HS-5 (cell line): ENCODE measurements around the gene NRP2.

ENCODE experiments used
- DNase-seq: peaks from one replicate; pipeline ENCODE4 v3.0.0-alpha.2; 2012; ENCODE audit warnings: low read depth

Gene NRP2

GRCh38 chr2:205754924-205755321 is 72.6 kb downstream of the NRP2 start:
- no peak for DNase-seq

- DNase-seq = no peak
Observed at GRCh38 chr2:205755923-205756322, 73.6 kb downstream of the NRP2 start.

- DNase-seq = no peak
Observed at GRCh38 chr2:205757271-205757670, 75.0 kb downstream of the NRP2 start.

- DNase-seq = peak; percentile 32
Observed at GRCh38 chr2:205758051-205758450, 75.8 kb downstream of the NRP2 start.

- DNase-seq = no peak
Observed at GRCh38 chr2:205758500-205758899, 76.2 kb downstream of the NRP2 start.

- no peak for DNase-seq
Observed at GRCh38 chr2:205759257-205759656, 77.0 kb downstream of the NRP2 start.

- DNase-seq = no peak
Observed at GRCh38 chr2:205759732-205760131, 77.4 kb downstream of the NRP2 start.

- no peak for DNase-seq
Observed at GRCh38 chr2:205760157-205760556, 77.9 kb downstream of the NRP2 start.

- no peak for DNase-seq
Observed at GRCh38 chr2:205761421-205761820, 79.1 kb downstream of the NRP2 start.

- DNase-seq = no peak
Observed at GRCh38 chr2:205762881-205763280, 80.6 kb downstream of the NRP2 start.

GRCh38 chr2:205763708-205764211 is 81.5 kb downstream of the NRP2 start:
- peak; percentile 29 for DNase-seq

GRCh38 chr2:205764270-205764746 is 82.0 kb downstream of the NRP2 start:
- no peak for DNase-seq

- DNase-seq = no peak
Observed at GRCh38 chr2:205765151-205765550, 82.8 kb downstream of the NRP2 start.

GRCh38 chr2:205766779-205767359 is 84.6 kb downstream of the NRP2 start:
- peak; percentile 25 for DNase-seq

- no peak for DNase-seq
Observed at GRCh38 chr2:205767617-205768016, 85.3 kb downstream of the NRP2 start.

- DNase-seq = no peak
Observed at GRCh38 chr2:205768341-205768740, 86.0 kb downstream of the NRP2 start.

GRCh38 chr2:205768815-205769494 is 86.7 kb downstream of the NRP2 start:
- DNase-seq = no peak

- DNase-seq = no peak
Observed at GRCh38 chr2:205769495-205769850, 87.2 kb downstream of the NRP2 start.

- DNase-seq = no peak
Observed at GRCh38 chr2:205769879-205770278, 87.6 kb downstream of the NRP2 start.

GRCh38 chr2:205770577-205770976 is 88.3 kb downstream of the NRP2 start:
- DNase-seq = no peak

- DNase-seq = no peak
Observed at GRCh38 chr2:205771031-205771430, 88.7 kb downstream of the NRP2 start.

GRCh38 chr2:205771666-205772065 is 89.4 kb downstream of the NRP2 start:
- no peak for DNase-seq

GRCh38 chr2:205772983-205773382 is 90.7 kb downstream of the NRP2 start:
- no peak for DNase-seq

GRCh38 chr2:205773989-205774388 is 91.7 kb downstream of the NRP2 start:
- DNase-seq = no peak
